Adrenal gland (tissue), 12 donors: ENCODE data around the gene CEP126. TPM values are rescaled to one million over a fixed set of nuclear protein-coding genes. Genes with fewer than 3 reads are reported as not detected.

ENCODE experiments used
- DNase-seq, 7 donors: peaks; one replicate each; pipeline ENCODE4 v3.0.0-alpha.2; 2019 to 2020
- H3K27ac ChIP-seq, 5 donors: fragments of 200-600 bp; sonication (generic) in 4 of 5; 1 replicate in 3 of 5; 2 replicates in 2 of 5; pipeline versions ENCODE4 v1.5.1 to v1.8.0; 2016 to 2020; ENCODE audit warnings: mild to moderate bottlenecking in 1 of 5
- H3K27me3 ChIP-seq: fragments of 200-600 bp; 2 replicates; pipeline ENCODE4 v1.8.0; 2021
- H3K36me3 ChIP-seq, 2 donors: fragments of 200-600 bp; replicated peaks in 1 of 2; 1 replicate in 1 of 2; 2 replicates in 1 of 2; pipeline versions ENCODE4 v1.5.1 to v1.8.0; 2018 to 2022
- H3K4me1 ChIP-seq, 2 donors: fragments of 200-600 bp; replicated peaks in 1 of 2; 1 replicate in 1 of 2; 2 replicates in 1 of 2; pipeline versions ENCODE4 v1.5.1 to v1.8.0; 2018 to 2021
- H3K4me3 ChIP-seq, 4 donors: fragments of 200-600 bp; sonication (generic) in 3 of 4; one replicate each; pipeline ENCODE4 v1.5.1; 2016 to 2018
- H3K9me3 ChIP-seq, 3 donors: fragments of 200-600 bp; sonication (generic) in 1 of 3; replicated peaks in 1 of 3; 1 replicate in 2 of 3; 2 replicates in 1 of 3; pipeline versions ENCODE4 v1.5.1 to v1.8.0; 2016 to 2021
- CTCF ChIP-seq, 6 experiments: fragments of 450-650 bp in 4 of 6; fragments of 200-600 bp in 2 of 6; sonication (generic) in 1 of 6; IDR thresholded peaks; 1 replicate in 5 of 6; 2 replicates in 1 of 6; pipeline versions ENCODE4 v1.5.1 to v1.8.0; 2016 to 2021; ENCODE audit warnings: antibody characterized with exemption in 6 of 6, mild to moderate bottlenecking in 2 of 6, moderate library complexity in 1 of 6
- POLR2A ChIP-seq, 2 donors: fragments of 450-650 bp; IDR thresholded peaks; one replicate each; pipeline ENCODE4 v1.6.1; 2017; ENCODE audit warnings: antibody characterized with exemption in 2 of 2, mild to moderate bottlenecking in 2 of 2, moderate library complexity in 1 of 2
- WGBS, 4 donors: extraction: QIAGEN DNeasy Blood & Tissue Kit in 2 of 4; methylation state at CpG; one replicate each; pipeline versions ENCODE4 v1.1.5 to v1.1.7; 2013 to 2017; 5-methylcytosine and 5-hydroxymethylcytosine counted together
- intact Hi-C, 2 donors: fragments of 100-400 bp; cut with DNase I; formaldehyde crosslinking; loops; one replicate each; pipeline versions ENCODE4 v1.14.1 to v1.15.0; 2022 to 2023
- polyA plus RNA-seq, 3 donors: library from polyadenylated mRNA; stranded (reverse); fragments of 200-250 nt in 2 of 3; fragments of 350-450 nt in 1 of 3; fragmentation: Illumina TruSeq in 1 of 3; extraction: RNeasy Lipid Tissue Mini Kit (QIAGEN cat#74804) in 1 of 3; gene quantifications; one replicate each; pipeline ENCODE4 v1.2.3, GENCODE V29; 2013 to 2014
- total RNA-seq, 9 donors: library from RNA; depleted of rRNA in 4 of 9; stranded (reverse); fragments of >200 nt in 4 of 9; fragments of 120-200 nt in 1 of 9; fragmentation: NEBNext Ultra II Directional in 1 of 9; extraction: Animal tissue kit (Norgen Biotek cat#: 25700) in 1 of 9; gene quantifications; one replicate each; pipeline versions ENCODE4 v1.1.0 to v1.2.4, GENCODE V29; 2013 to 2023
- donor health status: healthy with polysubstance abuse.
- donor health status: Bipolar disorder and iron deficiency.
- donor health status: DM: yes; HTN: yes; CAD: no.
- donor health status: DM: no; HTN: no; CAD: no.
- donor health status: DM: no; HTN: no; CAD: no.
- donor health status: DM: yes; HTN: yes; CAD: no.

CEP126 gene
- total and polyA plus RNA-seq, 12 donors: 1.7 to 18.9 (median 4.8) TPM

GRCh38 chr11:102010776-102011494 lies 96.1 kb downstream of the CEP126 start:
- no peaks in the 10 kb centered on the region for H3K27me3 ChIP-seq
- 20 to 30% (median 28%) methylated on average over 12 of the region's 12 CpGs for WGBS, 4 donors
- peak; percentile 23 to 83 (median 63) for DNase-seq
- H3K9me3 ChIP-seq: no peaks in the 10 kb centered on the region
- TF ChIP-seq POLR2A (IDR thresholded peaks at IDR 0.05) (no peak), CTCF (IDR thresholded peaks at IDR 0.05) (no peak)
- no peak overlapping the region for H3K27ac ChIP-seq
- intact Hi-C loops: no loop called here
- no peaks in the 10 kb centered on the region for H3K36me3 ChIP-seq
- H3K4me3 ChIP-seq: no peak overlapping the region
- H3K4me1 ChIP-seq: peaks cover 10 to 12% of the 10 kb centered on the region in 2 donors

GRCh38 chr11:102012946-102013345 lies 98.1 kb downstream of the CEP126 start:
- 63 to 79% (median 76%) methylated on average over 2 to 3 of the region's 3 CpGs for WGBS, 4 donors
- H3K27ac ChIP-seq: no peak overlapping the region
- TF ChIP-seq CTCF (IDR thresholded peaks at IDR 0.05): no peak
- TF ChIP-seq POLR2A (IDR thresholded peaks at IDR 0.05): no peak
- peaks cover 7 to 10% of the 10 kb centered on the region in 2 donors for H3K4me1 ChIP-seq
- no peak overlapping the region for H3K4me3 ChIP-seq
- no peak for DNase-seq
- H3K9me3 ChIP-seq: no peaks in the 10 kb centered on the region
- intact Hi-C loops: no loop called here
- H3K36me3 ChIP-seq: no peaks in the 10 kb centered on the region
- no peaks in the 10 kb centered on the region for H3K27me3 ChIP-seq

- Histone ChIP-seq H3K27me3 (no peaks in the 10 kb centered on the region), H3K4me3 (no peak overlapping the region), H3K27ac (no peak overlapping the region), H3K4me1 (peaks cover 6 to 10% of the 10 kb centered on the region in 2 donors), H3K36me3 (no peaks in the 10 kb centered on the region), H3K9me3 (no peaks in the 10 kb centered on the region)
- 79 to 87% (median 82%) methylated on average over 5 of the region's 5 CpGs for WGBS, 4 donors
- DNase-seq: no peak
- intact Hi-C loops: no loop called here
- no peak for TF ChIP-seq CTCF (IDR thresholded peaks at IDR 0.05)
- no peak for TF ChIP-seq POLR2A (IDR thresholded peaks at IDR 0.05)
Observed at GRCh38 chr11:102014756-102015155, 99.9 kb downstream of the CEP126 start.

GRCh38 chr11:102017026-102017425 lies 102.2 kb downstream of the CEP126 start:
- no peak for DNase-seq
- TF ChIP-seq POLR2A (IDR thresholded peaks at IDR 0.05) (no peak), CTCF (IDR thresholded peaks at IDR 0.05) (no peak)
- Histone ChIP-seq H3K27ac (no peak overlapping the region), H3K36me3 (no peaks in the 10 kb centered on the region), H3K4me3 (no peak overlapping the region), H3K4me1 (no peaks in the 10 kb centered on the region), H3K9me3 (no peaks in the 10 kb centered on the region), H3K27me3 (no peaks in the 10 kb centered on the region)
- intact Hi-C loops: no loop called here
- 72 to 81% (median 77%) methylated on average over 3 of the region's 3 CpGs for WGBS, 4 donors
